Ishikawa (cell line): ENCODE results near the gene SLC2A1.
A peak's percentile ranks its signal among the peaks of the same experiment; 100 is the strongest.

Source experiments
- CEBPB ChIP-seq: IDR thresholded peaks from 2 replicates; pipeline ENCODE4 v1.6.1; 2012
- CREB1 ChIP-seq: IDR thresholded peaks from 2 replicates; pipeline ENCODE4 v1.6.1; 2012; ENCODE audit warnings: low read depth
- EGR1 ChIP-seq: IDR thresholded peaks from 2 replicates; pipeline ENCODE4 v1.6.1; 2012
- EP300 ChIP-seq: IDR thresholded peaks from 2 replicates; pipeline ENCODE4 v1.6.1; 2012; ENCODE audit warnings: borderline replicate concordance
- FOXM1 ChIP-seq: IDR thresholded peaks from 2 replicates; pipeline ENCODE4 v1.6.1; 2012; ENCODE audit warnings: low read depth, borderline replicate concordance
- NFIC ChIP-seq: IDR thresholded peaks from 2 replicates; pipeline ENCODE4 v1.6.1; 2012
- RAD21 ChIP-seq: IDR thresholded peaks from 2 replicates; pipeline ENCODE4 v1.6.1; 2012; ENCODE audit warnings: low read depth
- TAF1 ChIP-seq: IDR thresholded peaks from 2 replicates; pipeline ENCODE4 v1.6.1; 2012; ENCODE audit warnings: low read depth, mild to moderate bottlenecking
- TCF12 ChIP-seq: IDR thresholded peaks from 2 replicates; pipeline ENCODE4 v1.6.1; 2012; ENCODE audit warnings: low read depth
- TEAD4 ChIP-seq: IDR thresholded peaks from 2 replicates; pipeline ENCODE4 v1.6.1; 2012
- YY1 ChIP-seq: IDR thresholded peaks from 2 replicates; pipeline ENCODE4 v1.6.1; 2012; ENCODE audit warnings: low read depth
- ZBTB7A ChIP-seq: IDR thresholded peaks from 2 replicates; pipeline ENCODE4 v1.6.1; 2012; ENCODE audit warnings: low read depth
- TF ChIP-seq, protein P1 (sequence below): IDR thresholded peaks from 2 replicates; pipeline ENCODE4 v1.6.1; 2012
- TF ChIP-seq, protein P2 (sequence below): IDR thresholded peaks from 2 replicates; pipeline ENCODE4 v1.6.1; 2012; ENCODE audit warnings: low read depth, mild to moderate bottlenecking
- TF ChIP-seq, protein P3 (sequence below): IDR thresholded peaks from 2 replicates; pipeline ENCODE4 v1.6.1; 2012

Gene SLC2A1

DNA sequence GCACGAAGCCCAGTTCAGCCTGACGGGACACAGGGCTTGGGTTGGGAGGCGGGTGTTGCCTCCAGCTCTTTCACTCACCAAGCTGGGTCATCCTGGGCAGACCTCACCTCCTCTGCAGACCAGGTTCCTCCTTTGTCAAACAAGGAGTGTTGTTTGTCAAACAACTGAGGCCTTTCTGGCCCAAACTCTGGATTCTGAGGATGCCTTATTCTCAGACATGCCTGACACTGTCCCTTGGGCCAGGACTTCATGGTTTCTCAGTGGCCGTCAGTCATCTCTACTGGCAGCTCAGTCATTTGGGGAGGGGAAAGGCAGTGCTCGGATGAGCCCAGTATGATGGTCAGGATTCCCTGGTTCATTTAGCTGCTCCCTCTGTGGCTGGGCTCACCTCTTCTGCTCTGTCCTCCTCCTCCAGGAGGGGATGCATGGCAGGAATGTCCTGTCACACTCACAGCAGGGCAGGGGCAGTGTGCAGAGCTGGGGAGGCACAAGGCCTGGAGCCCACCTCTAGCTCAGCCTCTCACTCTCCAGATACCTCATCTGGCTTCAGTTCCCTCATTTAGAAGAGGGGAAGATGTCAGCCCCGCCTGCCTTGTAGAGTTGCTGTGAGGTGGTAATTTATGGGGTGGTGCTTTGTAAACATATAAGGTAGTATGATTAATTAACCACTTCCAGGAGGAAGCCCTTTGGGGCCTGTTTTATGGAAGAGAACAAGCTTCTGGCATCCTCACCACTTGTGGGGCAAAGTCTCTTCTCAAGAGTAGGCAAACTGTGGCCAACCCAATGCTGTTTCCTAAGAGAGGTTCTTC, 20.6 kb downstream of the SLC2A1 start:
- TF ChIP-seq RAD21 (no peak), TAF1 (no peak), ZBTB7A (no peak), CREB1 (no peak), NFIC (no peak), EGR1 (no peak), YY1 (no peak), TCF12 (no peak), TEAD4 (no peak), CEBPB (no peak), FOXM1 (no peak), EP300 (no peak)
- TF ChIP-seq, protein P1, sequence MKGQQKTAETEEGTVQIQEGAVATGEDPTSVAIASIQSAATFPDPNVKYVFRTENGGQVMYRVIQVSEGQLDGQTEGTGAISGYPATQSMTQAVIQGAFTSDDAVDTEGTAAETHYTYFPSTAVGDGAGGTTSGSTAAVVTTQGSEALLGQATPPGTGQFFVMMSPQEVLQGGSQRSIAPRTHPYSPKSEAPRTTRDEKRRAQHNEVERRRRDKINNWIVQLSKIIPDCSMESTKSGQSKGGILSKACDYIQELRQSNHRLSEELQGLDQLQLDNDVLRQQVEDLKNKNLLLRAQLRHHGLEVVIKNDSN, result no peak
- TF ChIP-seq, protein P2, sequence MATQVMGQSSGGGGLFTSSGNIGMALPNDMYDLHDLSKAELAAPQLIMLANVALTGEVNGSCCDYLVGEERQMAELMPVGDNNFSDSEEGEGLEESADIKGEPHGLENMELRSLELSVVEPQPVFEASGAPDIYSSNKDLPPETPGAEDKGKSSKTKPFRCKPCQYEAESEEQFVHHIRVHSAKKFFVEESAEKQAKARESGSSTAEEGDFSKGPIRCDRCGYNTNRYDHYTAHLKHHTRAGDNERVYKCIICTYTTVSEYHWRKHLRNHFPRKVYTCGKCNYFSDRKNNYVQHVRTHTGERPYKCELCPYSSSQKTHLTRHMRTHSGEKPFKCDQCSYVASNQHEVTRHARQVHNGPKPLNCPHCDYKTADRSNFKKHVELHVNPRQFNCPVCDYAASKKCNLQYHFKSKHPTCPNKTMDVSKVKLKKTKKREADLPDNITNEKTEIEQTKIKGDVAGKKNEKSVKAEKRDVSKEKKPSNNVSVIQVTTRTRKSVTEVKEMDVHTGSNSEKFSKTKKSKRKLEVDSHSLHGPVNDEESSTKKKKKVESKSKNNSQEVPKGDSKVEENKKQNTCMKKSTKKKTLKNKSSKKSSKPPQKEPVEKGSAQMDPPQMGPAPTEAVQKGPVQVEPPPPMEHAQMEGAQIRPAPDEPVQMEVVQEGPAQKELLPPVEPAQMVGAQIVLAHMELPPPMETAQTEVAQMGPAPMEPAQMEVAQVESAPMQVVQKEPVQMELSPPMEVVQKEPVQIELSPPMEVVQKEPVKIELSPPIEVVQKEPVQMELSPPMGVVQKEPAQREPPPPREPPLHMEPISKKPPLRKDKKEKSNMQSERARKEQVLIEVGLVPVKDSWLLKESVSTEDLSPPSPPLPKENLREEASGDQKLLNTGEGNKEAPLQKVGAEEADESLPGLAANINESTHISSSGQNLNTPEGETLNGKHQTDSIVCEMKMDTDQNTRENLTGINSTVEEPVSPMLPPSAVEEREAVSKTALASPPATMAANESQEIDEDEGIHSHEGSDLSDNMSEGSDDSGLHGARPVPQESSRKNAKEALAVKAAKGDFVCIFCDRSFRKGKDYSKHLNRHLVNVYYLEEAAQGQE, result no peak
- TF ChIP-seq, protein P3, sequence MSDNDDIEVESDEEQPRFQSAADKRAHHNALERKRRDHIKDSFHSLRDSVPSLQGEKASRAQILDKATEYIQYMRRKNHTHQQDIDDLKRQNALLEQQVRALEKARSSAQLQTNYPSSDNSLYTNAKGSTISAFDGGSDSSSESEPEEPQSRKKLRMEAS, result no peak

DNA sequence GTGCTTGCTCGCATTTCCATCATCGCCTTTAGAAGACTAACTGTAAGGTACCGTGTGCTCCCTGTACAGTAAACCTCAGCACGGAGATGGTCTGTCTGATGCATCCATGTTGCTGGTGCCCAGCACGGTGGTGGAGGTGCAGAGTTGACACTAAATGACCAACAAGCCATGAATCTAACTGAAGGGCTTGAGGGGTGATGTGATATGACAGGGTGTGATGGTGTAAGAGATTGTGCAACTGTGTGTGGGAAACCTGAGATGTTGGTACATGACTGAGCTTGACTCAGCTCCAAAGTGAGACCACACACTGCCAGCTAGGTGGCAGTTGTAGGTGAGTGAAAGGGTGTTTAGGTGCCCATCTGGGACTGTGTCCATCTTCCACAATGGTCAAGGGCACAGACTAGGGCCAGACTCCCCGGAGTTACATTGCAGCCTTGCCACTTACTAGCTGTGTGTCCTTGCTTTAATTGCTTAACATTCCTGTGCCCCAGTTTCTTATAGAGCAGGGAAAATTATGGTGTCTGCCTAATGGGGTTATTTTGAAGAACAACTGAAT, 21.4 kb downstream of the SLC2A1 start:
- TF ChIP-seq EGR1 (no peak), CREB1 (no peak), CEBPB (peak; percentile 97), EP300 (no peak), NFIC (peak; percentile 36; the same call in 1 of the 2 replicates)

DNA sequence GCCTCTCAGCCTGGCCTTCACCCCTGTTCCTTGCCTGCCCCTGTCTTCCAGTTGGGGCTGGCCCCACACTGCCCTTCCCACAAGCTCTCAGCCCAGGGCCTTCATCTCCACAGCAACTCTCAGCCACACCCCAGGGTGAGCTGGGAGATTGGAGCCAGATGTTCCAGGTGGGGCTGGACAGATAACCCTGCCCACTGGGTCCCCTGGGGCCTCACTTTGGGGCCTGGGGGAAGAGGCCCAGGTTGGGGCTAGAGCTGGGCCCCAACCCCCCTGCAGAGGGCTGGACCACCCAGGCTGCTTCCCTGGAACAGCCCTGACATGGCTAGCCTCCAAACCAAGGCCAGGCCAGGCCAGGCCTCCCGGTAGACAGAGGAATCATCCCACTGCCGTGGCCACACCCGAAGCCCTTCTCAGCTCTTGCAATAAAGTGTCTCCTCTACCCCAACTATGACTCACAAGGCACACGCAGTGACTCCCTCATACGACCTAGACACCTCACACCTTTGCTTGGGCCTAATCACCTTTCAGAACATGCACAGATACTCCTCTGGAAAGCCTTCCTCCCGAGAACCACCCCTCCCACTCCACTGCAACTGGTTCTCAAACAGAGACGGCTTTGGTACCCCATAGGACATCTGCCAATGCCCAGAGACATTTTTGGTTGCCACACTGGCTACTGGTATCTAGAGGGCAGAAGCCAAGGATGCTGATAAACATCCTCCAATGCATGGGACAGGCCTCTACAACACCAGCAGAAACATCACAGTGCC, 22.2 kb downstream of the SLC2A1 start:
- 0 out of 2 replicates have a peak, but pooled peaks have one; percentile 8 for TF ChIP-seq NFIC
- TF ChIP-seq RAD21, result no peak
- TF ChIP-seq ZBTB7A, result 0 out of 2 replicates have a peak, but pooled peaks have one; percentile 52

DNA sequence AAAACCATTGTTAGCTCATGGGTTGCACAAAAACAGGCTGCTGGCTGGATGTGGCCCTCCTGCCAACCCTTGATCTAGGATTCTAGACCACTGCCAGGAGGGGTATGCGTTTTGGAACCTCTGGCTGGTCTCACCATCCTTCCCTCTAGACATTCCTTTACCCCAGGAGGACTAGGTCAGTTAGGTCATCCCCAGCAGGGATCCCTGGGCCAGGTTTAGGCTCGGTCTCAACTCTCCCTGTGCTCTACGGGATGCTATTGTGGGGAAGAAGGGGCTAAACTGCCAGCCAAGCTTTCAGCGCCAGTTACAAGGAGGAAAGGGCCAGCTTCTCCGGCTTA, 22.7 kb downstream of the SLC2A1 start:
- TF ChIP-seq CREB1, result no peak
- peak; percentile 53 for TF ChIP-seq TEAD4
- TF ChIP-seq YY1, result no peak
- TF ChIP-seq FOXM1, result no peak
- TF ChIP-seq CEBPB, result no peak
- TF ChIP-seq EP300, result peak; percentile 71; the same call in 1 of the 2 replicates
- no peak for TF ChIP-seq TCF12
- no peak for TF ChIP-seq TAF1
- TF ChIP-seq NFIC, result 0 out of 2 replicates have a peak, but pooled peaks have one; percentile 9

DNA sequence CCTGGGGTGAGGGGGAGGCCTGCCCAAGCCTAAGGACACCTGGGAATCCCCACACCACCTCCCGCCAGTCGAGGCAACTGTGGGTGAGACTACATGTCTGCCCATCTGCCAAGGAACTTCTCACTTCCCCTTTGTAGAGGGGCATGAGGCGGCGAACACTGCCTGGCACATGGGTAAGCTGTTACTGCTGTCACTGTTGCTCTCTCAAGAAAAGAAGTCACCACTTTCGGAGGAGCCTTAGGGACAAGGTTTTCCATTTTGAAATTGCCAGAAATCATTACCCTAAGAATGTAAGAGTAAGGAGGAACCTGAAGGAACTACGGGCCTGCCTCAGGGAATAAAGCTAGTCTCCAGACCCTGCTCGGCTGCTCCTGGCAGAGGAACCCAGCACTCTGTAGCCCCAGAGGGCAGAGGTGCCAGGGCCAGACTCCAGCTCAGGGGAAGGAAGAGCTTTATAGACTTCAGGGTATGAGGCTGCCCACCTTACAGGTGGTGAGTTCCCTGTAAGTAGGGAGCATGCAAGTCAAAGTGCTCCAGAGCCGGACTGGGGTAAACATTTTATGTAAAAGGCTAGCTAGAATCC, 23.3 kb downstream of the SLC2A1 start:
- TF ChIP-seq YY1 (no peak), CEBPB (no peak), RAD21 (no peak), ZBTB7A (no peak), TEAD4 (no peak), EGR1 (no peak), FOXM1 (no peak), CREB1 (no peak), EP300 (no peak), TCF12 (no peak), TAF1 (no peak), NFIC (no peak)
- TF ChIP-seq, protein P2, result no peak
- TF ChIP-seq, protein P3, result no peak
- TF ChIP-seq, protein P1, result no peak
